ENCODE measurements around the gene LSM4. TPM values are rescaled to one million over a fixed set of nuclear protein-coding genes. Genes with fewer than 3 reads are reported as not detected.
"Not testable (repeated sequence)": the region's sequence is repeated elsewhere in the genome, so short reads cannot be mapped to it uniquely, and the experiment has no call there.

The LSM4 gene
- 72.2 TPM for total RNA-seq

GRCh38 chr19:18322759-18323460 lies at the start of gene LSM4:
TSS of gene LSM4 (minus strand) at chr19:18323076. CDS start at chr19:18323020, 56 bp downstream.
- DNase-seq, result peak; percentile 98

- DNase-seq, result no peak
Observed at GRCh38 chr19:18368504-18369222, 45.8 kb upstream of the LSM4 start.

GRCh38 chr19:18366021-18366435 lies 43.2 kb upstream of the LSM4 start:
- no peak for DNase-seq

- DNase-seq, result no peak
Observed at GRCh38 chr19:18364826-18365528, 42.1 kb upstream of the LSM4 start.

- DNase-seq, result not testable (repeated sequence)
Observed at GRCh38 chr19:18364277-18364825, 41.5 kb upstream of the LSM4 start.

GRCh38 chr19:18363787-18364186 lies 40.9 kb upstream of the LSM4 start:
- DNase-seq, result no peak

- DNase-seq, result no peak
Observed at GRCh38 chr19:18362934-18363542, 40.2 kb upstream of the LSM4 start.

- DNase-seq, result no peak
Observed at GRCh38 chr19:18361646-18362045, 38.8 kb upstream of the LSM4 start.

GRCh38 chr19:18357041-18357440 lies 34.2 kb upstream of the LSM4 start:
- no peak for DNase-seq

- DNase-seq, result not testable (repeated sequence)
Observed at GRCh38 chr19:18354743-18355142, 31.9 kb upstream of the LSM4 start.

- no peak for DNase-seq
Observed at GRCh38 chr19:18353378-18354005, 30.6 kb upstream of the LSM4 start.

- no peak for DNase-seq
Observed at GRCh38 chr19:18351544-18351943, 28.7 kb upstream of the LSM4 start.

GRCh38 chr19:18350490-18350889 lies 27.6 kb upstream of the LSM4 start:
- DNase-seq, result no peak

- DNase-seq, result no peak
Observed at GRCh38 chr19:18349524-18350128, 26.8 kb upstream of the LSM4 start.

GRCh38 chr19:18348818-18349339 lies 26.0 kb upstream of the LSM4 start:
- not testable (repeated sequence) for DNase-seq

GRCh38 chr19:18348171-18348570 lies 25.3 kb upstream of the LSM4 start:
- DNase-seq, result no peak

GRCh38 chr19:18346091-18346490 lies 23.2 kb upstream of the LSM4 start:
- DNase-seq, result no peak

GRCh38 chr19:18345296-18345695 lies 22.4 kb upstream of the LSM4 start:
- no peak for DNase-seq

GRCh38 chr19:18344582-18344950 lies 21.7 kb upstream of the LSM4 start:
- no peak for DNase-seq

- DNase-seq, result no peak
Observed at GRCh38 chr19:18342090-18342632, 19.3 kb upstream of the LSM4 start.
